ENCODE data around the gene CFAP126. TPM values are rescaled to one million over a fixed set of nuclear protein-coding genes. Genes with fewer than 3 reads are reported as not detected.
"Not testable (repeated sequence)": the region's sequence is repeated elsewhere in the genome, so short reads cannot be mapped to it uniquely, and the experiment has no call there.

The CFAP126 gene
- total RNA-seq, 1 donor from 2014 or later = not detected

GRCh38 chr1:161404051-161404597 is 36.4 kb upstream of the CFAP126 start:
- H3K36me3 ChIP-seq (ENCODE audit: control insufficient read depth, insufficient read depth, low read length) = no peaks in the 10 kb centered on the region
- DNase-seq (ENCODE audit: low read depth) = no peak
- no peak for TF ChIP-seq CTCF (IDR thresholded peaks at IDR 0.05; ENCODE audit: insufficient read depth, low read length, poor library complexity, severe bottlenecking)

DNA sequence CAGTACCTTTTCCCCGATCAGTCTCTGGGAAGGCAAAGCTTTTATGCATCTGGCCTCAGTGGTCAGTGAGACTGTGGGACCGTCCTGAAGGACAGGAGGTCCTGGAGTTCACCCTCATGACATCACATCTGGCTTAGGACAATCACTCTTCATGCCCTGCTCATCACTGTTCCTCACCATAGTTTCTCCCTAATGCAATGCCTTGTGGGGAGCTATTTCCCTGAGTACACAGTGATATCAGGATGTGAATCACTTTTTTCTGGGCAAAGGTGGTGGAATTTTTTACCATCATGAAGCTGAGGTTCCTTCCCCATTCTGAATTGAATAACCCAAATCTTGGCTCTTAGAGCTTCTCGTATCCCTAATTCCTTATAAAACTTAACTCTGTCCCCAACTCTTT is 34.8 kb upstream of the CFAP126 start:
- TF ChIP-seq CTCF (IDR thresholded peaks at IDR 0.05; ENCODE audit: insufficient read depth, low read length, poor library complexity, severe bottlenecking) = no peak
- DNase-seq (ENCODE audit: low read depth) = no peak
- no peaks in the 10 kb centered on the region for H3K36me3 ChIP-seq (ENCODE audit: control insufficient read depth, insufficient read depth, low read length)
- H3K4me3 ChIP-seq (ENCODE audit: low read depth, low read length) = no peak overlapping the region
- no peaks in the 10 kb centered on the region for H3K27me3 ChIP-seq (ENCODE audit: control insufficient read depth, insufficient read depth, low read length)

More at GRCh38 chr1:161404051-161404597, 36.4 kb upstream of the CFAP126 start:
- no peaks in the 10 kb centered on the region for H3K27me3 ChIP-seq (ENCODE audit: control insufficient read depth, insufficient read depth, low read length)
- no peak overlapping the region for H3K4me3 ChIP-seq (ENCODE audit: low read depth, low read length)

GRCh38 chr1:161399257-161399998 is 31.8 kb upstream of the CFAP126 start:
- no peak for DNase-seq (ENCODE audit: low read depth)
- Histone ChIP-seq H3K36me3 (ENCODE audit: control insufficient read depth, insufficient read depth, low read length) (no peaks in the 10 kb centered on the region), H3K4me3 (ENCODE audit: low read depth, low read length) (peak overlapping the region; percentile 88), H3K27me3 (ENCODE audit: control insufficient read depth, insufficient read depth, low read length) (no peaks in the 10 kb centered on the region)
- peak; percentile 43 for TF ChIP-seq CTCF (IDR thresholded peaks at IDR 0.05; ENCODE audit: insufficient read depth, low read length, poor library complexity, severe bottlenecking)

GRCh38 chr1:161398900-161399256 is 31.2 kb upstream of the CFAP126 start:
- TF ChIP-seq CTCF (IDR thresholded peaks at IDR 0.05; ENCODE audit: insufficient read depth, low read length, poor library complexity, severe bottlenecking) = no peak
- DNase-seq (ENCODE audit: low read depth) = no peak
- Histone ChIP-seq H3K4me3 (ENCODE audit: low read depth, low read length) (peak overlapping the region; percentile 88), H3K36me3 (ENCODE audit: control insufficient read depth, insufficient read depth, low read length) (no peaks in the 10 kb centered on the region), H3K27me3 (ENCODE audit: control insufficient read depth, insufficient read depth, low read length) (no peaks in the 10 kb centered on the region)

- H3K27me3 ChIP-seq (ENCODE audit: control insufficient read depth, insufficient read depth, low read length); DNase-seq (ENCODE audit: low read depth); H3K4me3 ChIP-seq (ENCODE audit: low read depth, low read length); H3K36me3 ChIP-seq (ENCODE audit: control insufficient read depth, insufficient read depth, low read length): not testable (repeated sequence)
Measured at GRCh38 chr1:161397038-161397437, 29.4 kb upstream of the CFAP126 start.

GRCh38 chr1:161393151-161393550 is 25.5 kb upstream of the CFAP126 start:
- TF ChIP-seq CTCF (IDR thresholded peaks at IDR 0.05; ENCODE audit: insufficient read depth, low read length, poor library complexity, severe bottlenecking) = no peak
- H3K36me3 ChIP-seq (ENCODE audit: control insufficient read depth, insufficient read depth, low read length) = no peaks in the 10 kb centered on the region
- DNase-seq (ENCODE audit: low read depth) = no peak

More at GRCh38 chr1:161393151-161393550, 25.5 kb upstream of the CFAP126 start:
- Histone ChIP-seq H3K4me3 (ENCODE audit: low read depth, low read length) (no peak overlapping the region), H3K27me3 (ENCODE audit: control insufficient read depth, insufficient read depth, low read length) (no peaks in the 10 kb centered on the region)

All from kidney epithelial cell (primary cell).